GM23338 (cell line): ENCODE data around the gene UBE2G2. TPM values are rescaled to one million over a fixed set of nuclear protein-coding genes. Genes with fewer than 3 reads are reported as not detected.

ENCODE experiments used
- ATAC-seq: fragments of 200-7000 bp; cut with Tn5 transposase; 3 replicates; pipeline ENCODE4 v1.9.1; 2020
- DNase-seq: peaks from one replicate; pipeline ENCODE4 v3.0.0-alpha.2; 2015; ENCODE audit warnings: low spot score
- H2AFZ ChIP-seq: fragments of 200-600 bp; sonication (generic); 2 replicates; pipeline ENCODE4 v1.8.0; 2016; ENCODE audit warnings: antibody characterized with exemption, mild to moderate bottlenecking, moderate library complexity
- H3F3A ChIP-seq: fragments of 200-600 bp; sonication (generic); replicated peaks from 2 replicates; pipeline ENCODE4 v1.8.0; 2017; ENCODE audit warnings: antibody characterized with exemption, mixed run types, low read depth
- H3K27ac ChIP-seq: fragments of 200-600 bp; sonication (generic); 2 replicates; pipeline ENCODE4 v1.6.1; 2016; ENCODE audit warnings: low read depth
- H3K27me3 ChIP-seq: fragments of 200-600 bp; sonication (generic); 2 replicates; pipeline ENCODE4 v1.8.0; 2016; ENCODE audit warnings: mild to moderate bottlenecking, mixed run types, moderate library complexity; ENCODE audit not compliant: insufficient read depth
- H3K36me3 ChIP-seq: fragments of 200-600 bp; sonication (generic); 2 replicates; pipeline ENCODE4 v1.8.0; 2016; ENCODE audit warnings: mild to moderate bottlenecking; ENCODE audit not compliant: insufficient read depth
- H3K4me1 ChIP-seq: fragments of 200-600 bp; sonication (generic); 2 replicates; pipeline ENCODE4 v1.8.0; 2016; ENCODE audit warnings: mild to moderate bottlenecking, moderate library complexity; ENCODE audit not compliant: insufficient read depth
- H3K4me2 ChIP-seq: fragments of 200-600 bp; sonication (generic); 2 replicates; pipeline ENCODE4 v1.7.1; 2017; ENCODE audit warnings: mixed run types
- H3K4me3 ChIP-seq: fragments of 200-600 bp; sonication (generic); 2 replicates; pipeline ENCODE4 v1.6.1; 2016; ENCODE audit warnings: mixed run types
- H3K79me2 ChIP-seq: fragments of 200-600 bp; sonication (generic); replicated peaks from 2 replicates; pipeline ENCODE4 v1.8.0; 2017; ENCODE audit warnings: mild to moderate bottlenecking; ENCODE audit not compliant: insufficient read depth
- H3K9me2 ChIP-seq: fragments of 200-600 bp; sonication (generic); 2 replicates; pipeline ENCODE4 v1.8.0; 2017; ENCODE audit not compliant: insufficient read depth
- H4K20me1 ChIP-seq: fragments of 200-600 bp; sonication (generic); replicated peaks from 2 replicates; pipeline ENCODE4 v1.8.0; 2017; ENCODE audit warnings: mild to moderate bottlenecking; ENCODE audit not compliant: insufficient read depth
- H3K27ac Mint-ChIP-seq: 2 replicates; pipeline ENCODE4 v1.8.0; 2020; ENCODE audit warnings: inconsistent platforms, mild to moderate bottlenecking, moderate library complexity, mixed read lengths
- H3K27me3 Mint-ChIP-seq: 3 replicates; pipeline ENCODE4 v1.8.0; 2022; ENCODE audit warnings: low read depth, mild to moderate bottlenecking, moderate library complexity, mixed read lengths, inconsistent platforms; ENCODE audit not compliant: insufficient read depth, poor library complexity
- H3K36me3 Mint-ChIP-seq: 3 replicates; pipeline ENCODE4 v1.8.0; 2021; ENCODE audit warnings: low read depth, mild to moderate bottlenecking, inconsistent platforms, moderate library complexity, mixed read lengths
- H3K4me1 Mint-ChIP-seq: 3 replicates; pipeline ENCODE4 v1.8.0; 2020; ENCODE audit warnings: mild to moderate bottlenecking, inconsistent platforms, mixed read lengths
- H3K4me3 Mint-ChIP-seq: 3 replicates; pipeline ENCODE4 v1.8.0; 2021; ENCODE audit warnings: moderate library complexity, mild to moderate bottlenecking, inconsistent platforms, mixed read lengths
- H3K9me3 Mint-ChIP-seq: 3 replicates; pipeline ENCODE4 v1.8.0; 2020; ENCODE audit warnings: moderate library complexity, mild to moderate bottlenecking, inconsistent platforms, mixed read lengths
- CREB1 ChIP-seq: fragments of 250-450 bp; sonication (Bioruptor Pico); IDR thresholded peaks from 2 replicates; pipeline ENCODE4 v1.5.0; 2020; ENCODE audit warnings: low read depth, mild to moderate bottlenecking, moderate library complexity
- EZH2 ChIP-seq: fragments of 200-600 bp; sonication (generic); IDR thresholded peaks from one replicate; pipeline ENCODE4 v1.8.0; 2017; ENCODE audit warnings: antibody characterized with exemption, mild to moderate bottlenecking, low read depth; ENCODE audit not compliant: unreplicated experiment
- EZH2phosphoT487 ChIP-seq: fragments of 200-600 bp; sonication (generic); IDR thresholded peaks from one replicate; pipeline ENCODE4 v1.8.1; 2018; ENCODE audit warnings: antibody characterized with exemption; ENCODE audit not compliant: unreplicated experiment
- POLR2AphosphoS5 ChIP-seq: IDR thresholded peaks from 2 replicates; pipeline ENCODE4 v1.6.1; 2016; ENCODE audit warnings: antibody characterized with exemption, low read depth
- STAT1 ChIP-seq: IDR thresholded peaks from one replicate; pipeline ENCODE4 v1.6.1; 2016; ENCODE audit warnings: antibody characterized with exemption; ENCODE audit not compliant: unreplicated experiment
- ZNF114 ChIP-seq: fragments of 250-450 bp; sonication (Bioruptor Pico); IDR thresholded peaks from 2 replicates; pipeline ENCODE4 v1.5.0; 2020; ENCODE audit warnings: mild to moderate bottlenecking, moderate library complexity
- ZNF331 ChIP-seq: fragments of 250-450 bp; sonication (Bioruptor Pico); IDR thresholded peaks from 2 replicates; pipeline ENCODE4 v1.5.0; 2020; ENCODE audit warnings: low read depth, mild to moderate bottlenecking, moderate library complexity
- polyA plus RNA-seq: library from polyadenylated mRNA; unstranded; fragments of >200 nt; fragmentation: Nextera tagmentation; extraction: Ambion mirVana; gene quantifications from 2 replicates; pipeline ENCODE4 v1.2.1, GENCODE V29; 2016
- total RNA-seq: library from RNA; depleted of rRNA; stranded (reverse); fragments of >200 nt; shearing (Covaris generic); gene quantifications from 2 replicates; pipeline ENCODE4 v1.2.3, GENCODE V29; 2014
- TF ChIP-seq, protein P1 (sequence below): IDR thresholded peaks from one replicate; pipeline ENCODE4 v1.6.1; 2018; ENCODE audit warnings: antibody characterized with exemption; ENCODE audit not compliant: unreplicated experiment
- TF ChIP-seq, protein P2 (sequence below), 2 experiments: fragments of 200-600 bp in 1 of 2; sonication (generic) in 1 of 2; conservative IDR thresholded peaks; 2 replicates each; pipeline versions ENCODE4 v1.5.1 to v1.6.1; 2016 to 2017; ENCODE audit warnings: antibody characterized with exemption in 2 of 2, low read depth in 2 of 2, mild to moderate bottlenecking in 2 of 2, moderate library complexity in 1 of 2
- TF ChIP-seq, protein P3 (sequence below): IDR thresholded peaks from 2 replicates; pipeline ENCODE4 v1.6.1; 2016; ENCODE audit warnings: antibody characterized with exemption

The UBE2G2 gene
- total and polyA plus RNA-seq, 2 experiments from 2014 or later: 66.4 to 100 TPM

DNA sequence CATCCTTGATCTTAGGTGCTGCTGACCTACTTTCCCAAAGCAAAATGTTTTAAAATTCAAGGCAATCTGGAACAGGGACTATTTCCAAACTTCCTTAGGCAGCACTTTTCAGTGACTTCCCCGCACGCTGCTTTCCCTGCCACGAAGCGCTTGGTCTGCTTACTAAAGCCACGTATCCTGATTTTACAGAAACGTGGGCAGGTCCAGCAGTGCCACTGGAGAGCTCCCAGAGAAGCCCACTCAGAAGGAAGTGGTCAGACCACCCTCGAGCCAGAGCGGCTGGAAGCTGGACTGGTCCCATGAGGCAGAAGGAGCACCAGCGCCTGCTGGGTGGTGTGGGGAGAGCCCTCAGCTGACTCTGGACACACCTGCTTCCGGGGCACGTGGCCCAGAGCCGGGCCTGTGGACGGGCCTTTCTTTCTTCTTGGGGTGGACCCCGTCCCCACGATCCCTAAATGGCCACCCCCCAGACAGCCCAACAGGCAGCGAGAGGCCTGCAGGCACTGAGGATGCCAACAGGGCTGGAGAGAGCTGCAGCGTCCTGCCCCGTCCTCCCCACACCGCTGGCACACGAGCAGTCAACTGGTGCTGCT, 48.7 kb upstream of the UBE2G2 start (continued):
- TF ChIP-seq, protein P1, sequence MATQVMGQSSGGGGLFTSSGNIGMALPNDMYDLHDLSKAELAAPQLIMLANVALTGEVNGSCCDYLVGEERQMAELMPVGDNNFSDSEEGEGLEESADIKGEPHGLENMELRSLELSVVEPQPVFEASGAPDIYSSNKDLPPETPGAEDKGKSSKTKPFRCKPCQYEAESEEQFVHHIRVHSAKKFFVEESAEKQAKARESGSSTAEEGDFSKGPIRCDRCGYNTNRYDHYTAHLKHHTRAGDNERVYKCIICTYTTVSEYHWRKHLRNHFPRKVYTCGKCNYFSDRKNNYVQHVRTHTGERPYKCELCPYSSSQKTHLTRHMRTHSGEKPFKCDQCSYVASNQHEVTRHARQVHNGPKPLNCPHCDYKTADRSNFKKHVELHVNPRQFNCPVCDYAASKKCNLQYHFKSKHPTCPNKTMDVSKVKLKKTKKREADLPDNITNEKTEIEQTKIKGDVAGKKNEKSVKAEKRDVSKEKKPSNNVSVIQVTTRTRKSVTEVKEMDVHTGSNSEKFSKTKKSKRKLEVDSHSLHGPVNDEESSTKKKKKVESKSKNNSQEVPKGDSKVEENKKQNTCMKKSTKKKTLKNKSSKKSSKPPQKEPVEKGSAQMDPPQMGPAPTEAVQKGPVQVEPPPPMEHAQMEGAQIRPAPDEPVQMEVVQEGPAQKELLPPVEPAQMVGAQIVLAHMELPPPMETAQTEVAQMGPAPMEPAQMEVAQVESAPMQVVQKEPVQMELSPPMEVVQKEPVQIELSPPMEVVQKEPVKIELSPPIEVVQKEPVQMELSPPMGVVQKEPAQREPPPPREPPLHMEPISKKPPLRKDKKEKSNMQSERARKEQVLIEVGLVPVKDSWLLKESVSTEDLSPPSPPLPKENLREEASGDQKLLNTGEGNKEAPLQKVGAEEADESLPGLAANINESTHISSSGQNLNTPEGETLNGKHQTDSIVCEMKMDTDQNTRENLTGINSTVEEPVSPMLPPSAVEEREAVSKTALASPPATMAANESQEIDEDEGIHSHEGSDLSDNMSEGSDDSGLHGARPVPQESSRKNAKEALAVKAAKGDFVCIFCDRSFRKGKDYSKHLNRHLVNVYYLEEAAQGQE: no peak
- TF ChIP-seq POLR2AphosphoS5: no peak

DNA sequence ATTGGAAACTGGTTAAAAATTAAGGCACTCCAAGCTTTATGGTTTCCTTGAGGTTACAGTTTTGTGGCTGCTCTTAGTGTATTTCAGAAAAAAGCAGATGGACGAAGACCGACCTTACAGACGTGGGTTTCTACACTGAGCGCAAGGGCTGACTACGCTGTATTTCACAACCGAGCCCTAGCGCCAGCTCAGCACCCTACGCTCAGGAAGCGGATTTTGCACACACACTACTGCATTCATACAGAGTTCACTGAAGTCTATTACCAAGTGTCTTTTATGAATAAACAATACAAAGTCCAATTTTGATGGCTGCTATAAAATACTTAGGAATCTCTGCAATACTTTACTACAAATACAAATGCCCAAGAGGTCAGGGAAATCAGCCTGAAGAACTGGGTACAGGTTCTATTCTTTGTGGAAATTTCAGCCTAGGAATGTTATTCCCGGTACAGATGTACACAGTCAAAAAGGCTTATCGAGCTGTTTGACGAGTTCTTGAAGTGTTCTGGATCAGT, 48.1 kb upstream of the UBE2G2 start:
- Mint-ChIP-seq H3K4me1 (peaks cover 9% of the 10 kb centered on the region), H3K36me3 (peaks cover 43% of the 10 kb centered on the region), H3K27ac (no peak overlapping the region), H3K27me3 (peaks cover 9% of the 10 kb centered on the region), H3K4me3 (no peak overlapping the region), H3K9me3 (no peaks in the 10 kb centered on the region; the same call in 2 of the 3 replicates)
- Histone ChIP-seq H3F3A (peaks cover 3% of the 10 kb centered on the region; the same call in 1 of the 2 replicates), H2AFZ (no peak overlapping the region), H3K4me1 (peaks cover 8% of the 10 kb centered on the region), H3K27ac (no peak overlapping the region), H3K4me3 (no peak overlapping the region), H3K27me3 (no peaks in the 10 kb centered on the region), H3K79me2 (peaks cover 12% of the 10 kb centered on the region; the same call in 1 of the 2 replicates), H3K36me3 (peaks cover 30% of the 10 kb centered on the region; the same call in 1 of the 2 replicates), H3K9me2 (no peaks in the 10 kb centered on the region), H3K4me2 (no peak overlapping the region), H4K20me1 (no peaks in the 10 kb centered on the region; the same call in none of the 2 replicates)
- ATAC-seq: no peak
- DNase-seq: no peak
- TF ChIP-seq ZNF331 (CRISPR knock-in tag) (no peak), ZNF114 (CRISPR knock-in tag) (no peak), EZH2 (no peak), EZH2phosphoT487 (no peak), CREB1 (CRISPR knock-in tag) (no peak), STAT1 (no peak), POLR2AphosphoS5 (no peak)
- TF ChIP-seq, protein P2, sequence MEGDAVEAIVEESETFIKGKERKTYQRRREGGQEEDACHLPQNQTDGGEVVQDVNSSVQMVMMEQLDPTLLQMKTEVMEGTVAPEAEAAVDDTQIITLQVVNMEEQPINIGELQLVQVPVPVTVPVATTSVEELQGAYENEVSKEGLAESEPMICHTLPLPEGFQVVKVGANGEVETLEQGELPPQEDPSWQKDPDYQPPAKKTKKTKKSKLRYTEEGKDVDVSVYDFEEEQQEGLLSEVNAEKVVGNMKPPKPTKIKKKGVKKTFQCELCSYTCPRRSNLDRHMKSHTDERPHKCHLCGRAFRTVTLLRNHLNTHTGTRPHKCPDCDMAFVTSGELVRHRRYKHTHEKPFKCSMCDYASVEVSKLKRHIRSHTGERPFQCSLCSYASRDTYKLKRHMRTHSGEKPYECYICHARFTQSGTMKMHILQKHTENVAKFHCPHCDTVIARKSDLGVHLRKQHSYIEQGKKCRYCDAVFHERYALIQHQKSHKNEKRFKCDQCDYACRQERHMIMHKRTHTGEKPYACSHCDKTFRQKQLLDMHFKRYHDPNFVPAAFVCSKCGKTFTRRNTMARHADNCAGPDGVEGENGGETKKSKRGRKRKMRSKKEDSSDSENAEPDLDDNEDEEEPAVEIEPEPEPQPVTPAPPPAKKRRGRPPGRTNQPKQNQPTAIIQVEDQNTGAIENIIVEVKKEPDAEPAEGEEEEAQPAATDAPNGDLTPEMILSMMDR (conservative IDR thresholded peaks at IDR 0.05; ENCODE audit: low read depth in 2 of 2): no peak
- TF ChIP-seq, protein P3, sequence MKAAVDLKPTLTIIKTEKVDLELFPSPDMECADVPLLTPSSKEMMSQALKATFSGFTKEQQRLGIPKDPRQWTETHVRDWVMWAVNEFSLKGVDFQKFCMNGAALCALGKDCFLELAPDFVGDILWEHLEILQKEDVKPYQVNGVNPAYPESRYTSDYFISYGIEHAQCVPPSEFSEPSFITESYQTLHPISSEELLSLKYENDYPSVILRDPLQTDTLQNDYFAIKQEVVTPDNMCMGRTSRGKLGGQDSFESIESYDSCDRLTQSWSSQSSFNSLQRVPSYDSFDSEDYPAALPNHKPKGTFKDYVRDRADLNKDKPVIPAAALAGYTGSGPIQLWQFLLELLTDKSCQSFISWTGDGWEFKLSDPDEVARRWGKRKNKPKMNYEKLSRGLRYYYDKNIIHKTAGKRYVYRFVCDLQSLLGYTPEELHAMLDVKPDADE: no peak
- TF ChIP-seq, protein P1: no peak
